Measurements from ENCODE around the gene BECN2.

DNA sequence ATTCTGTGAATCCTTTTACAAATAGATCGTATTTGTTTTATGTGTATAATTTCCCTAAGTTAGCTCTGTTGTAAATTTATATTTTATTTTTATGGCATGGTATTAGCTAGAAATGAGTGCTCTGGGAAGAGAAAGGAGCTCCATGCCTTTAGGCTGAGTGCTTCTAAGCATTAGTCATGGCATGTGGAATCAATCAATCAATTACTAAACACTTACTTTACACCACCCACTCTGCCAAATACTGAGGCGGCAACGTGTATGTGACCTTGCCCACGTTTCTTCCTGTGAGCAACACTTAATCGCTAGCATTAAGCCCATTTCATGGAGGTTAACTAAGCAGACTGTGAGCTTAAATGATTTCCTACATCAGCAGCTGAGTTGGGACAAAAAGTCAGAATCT is 7.2 kb upstream of the BECN2 start:
- TF ChIP-seq, protein P1, sequence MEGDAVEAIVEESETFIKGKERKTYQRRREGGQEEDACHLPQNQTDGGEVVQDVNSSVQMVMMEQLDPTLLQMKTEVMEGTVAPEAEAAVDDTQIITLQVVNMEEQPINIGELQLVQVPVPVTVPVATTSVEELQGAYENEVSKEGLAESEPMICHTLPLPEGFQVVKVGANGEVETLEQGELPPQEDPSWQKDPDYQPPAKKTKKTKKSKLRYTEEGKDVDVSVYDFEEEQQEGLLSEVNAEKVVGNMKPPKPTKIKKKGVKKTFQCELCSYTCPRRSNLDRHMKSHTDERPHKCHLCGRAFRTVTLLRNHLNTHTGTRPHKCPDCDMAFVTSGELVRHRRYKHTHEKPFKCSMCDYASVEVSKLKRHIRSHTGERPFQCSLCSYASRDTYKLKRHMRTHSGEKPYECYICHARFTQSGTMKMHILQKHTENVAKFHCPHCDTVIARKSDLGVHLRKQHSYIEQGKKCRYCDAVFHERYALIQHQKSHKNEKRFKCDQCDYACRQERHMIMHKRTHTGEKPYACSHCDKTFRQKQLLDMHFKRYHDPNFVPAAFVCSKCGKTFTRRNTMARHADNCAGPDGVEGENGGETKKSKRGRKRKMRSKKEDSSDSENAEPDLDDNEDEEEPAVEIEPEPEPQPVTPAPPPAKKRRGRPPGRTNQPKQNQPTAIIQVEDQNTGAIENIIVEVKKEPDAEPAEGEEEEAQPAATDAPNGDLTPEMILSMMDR (IDR thresholded peaks at IDR 0.05): no peak
- TF ChIP-seq EP300 (IDR thresholded peaks at IDR 0.05): no peak
- TF ChIP-seq POLR2A (IDR thresholded peaks at IDR 0.05; ENCODE audit: low read depth): no peak
